Hindlimb muscle (tissue), 1 donor: ENCODE measurements around the gene OPCML. TPM values are rescaled to one million over a fixed set of nuclear protein-coding genes. Genes with fewer than 3 reads are reported as not detected.

Source experiments
- DNase-seq: peaks from one replicate; pipeline ENCODE4 v3.0.0-alpha.2; 2013
- polyA plus RNA-seq: library from polyadenylated mRNA; unstranded; fragments of 120-200 nt; gene quantifications from one replicate; pipeline ENCODE4 v1.2.1, GENCODE V29; 2013; ENCODE audit not compliant: insufficient read length

The OPCML gene
- polyA plus RNA-seq, 1 donor, result 1.1 TPM

DNA sequence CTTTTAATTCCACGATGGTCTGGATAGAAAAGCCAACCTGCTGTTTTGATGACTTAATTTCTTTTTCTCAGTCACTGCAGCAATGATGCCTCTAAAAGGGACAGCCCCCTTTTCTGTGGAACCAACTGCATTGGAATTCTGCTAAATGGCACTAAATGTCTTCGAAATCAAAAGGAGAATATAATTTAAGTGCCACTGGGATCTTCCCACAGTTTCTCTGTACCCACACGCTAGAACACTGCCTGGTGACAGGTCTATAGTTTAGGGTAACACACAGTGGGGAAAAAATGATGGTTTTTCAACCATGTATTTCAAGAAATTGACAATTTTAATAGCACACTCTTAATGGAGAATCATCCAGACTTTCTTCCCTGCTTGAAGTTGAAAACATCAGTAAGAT, 182.3 kb downstream of the OPCML start:
- DNase-seq, result no peak

DNA sequence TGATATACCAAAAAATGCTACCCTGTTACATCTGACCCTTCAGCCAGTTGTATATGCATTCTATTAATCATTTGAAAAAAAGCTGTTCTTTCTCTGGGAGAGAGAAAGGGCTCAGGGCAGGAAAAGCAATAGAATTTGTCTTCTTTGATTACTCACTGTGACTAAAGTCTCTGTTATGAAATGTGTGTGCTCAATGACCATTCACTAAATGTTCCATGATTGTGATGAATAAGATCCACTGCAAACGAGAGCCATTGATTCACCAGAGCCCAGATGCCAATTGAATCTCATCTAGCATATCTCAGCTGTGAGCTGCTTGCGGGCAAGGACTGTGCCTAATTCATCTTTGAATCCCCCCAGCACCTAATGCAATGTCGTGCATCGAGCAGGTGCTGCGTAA, 184.3 kb downstream of the OPCML start:
- DNase-seq, result no peak

DNA sequence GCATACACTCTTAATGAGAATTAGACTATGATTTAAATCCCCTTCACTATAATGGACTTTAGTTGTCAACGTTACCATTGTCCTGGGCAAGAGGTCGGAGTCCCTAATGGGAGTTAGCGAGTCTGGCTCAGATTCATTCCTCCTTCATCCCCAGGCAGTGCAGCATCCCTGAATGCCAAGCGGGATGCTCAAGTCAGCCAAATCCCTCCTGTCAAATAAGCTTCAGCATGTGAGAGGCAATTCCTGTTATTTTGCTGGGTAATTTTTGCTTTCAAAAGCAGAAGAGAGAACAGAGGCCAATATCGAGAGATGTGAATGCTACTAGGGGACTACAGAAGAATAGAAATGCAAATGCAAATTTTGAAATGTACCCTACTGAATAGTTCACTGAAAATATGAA, 186.2 kb downstream of the OPCML start:
- no peak for DNase-seq

DNA sequence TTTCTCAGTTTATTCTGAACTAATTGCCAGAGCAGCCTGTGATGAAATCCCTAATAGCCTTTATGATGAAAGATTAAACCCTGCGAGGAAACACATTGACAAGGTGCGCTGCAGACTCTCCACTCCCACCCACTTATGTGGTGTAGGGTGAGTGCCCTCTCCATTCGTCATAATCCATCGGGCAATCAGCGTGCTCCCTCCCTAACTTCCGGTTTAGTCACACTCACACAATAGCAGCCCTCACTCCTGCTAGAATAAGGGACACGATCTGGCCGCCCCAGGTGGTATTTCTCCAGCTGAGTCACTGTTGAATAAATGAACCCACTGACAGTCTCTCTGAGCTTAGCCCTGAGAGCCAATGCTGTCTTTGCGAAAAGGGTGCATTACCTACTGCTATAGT, 188.3 kb downstream of the OPCML start:
- DNase-seq, result no peak

DNA sequence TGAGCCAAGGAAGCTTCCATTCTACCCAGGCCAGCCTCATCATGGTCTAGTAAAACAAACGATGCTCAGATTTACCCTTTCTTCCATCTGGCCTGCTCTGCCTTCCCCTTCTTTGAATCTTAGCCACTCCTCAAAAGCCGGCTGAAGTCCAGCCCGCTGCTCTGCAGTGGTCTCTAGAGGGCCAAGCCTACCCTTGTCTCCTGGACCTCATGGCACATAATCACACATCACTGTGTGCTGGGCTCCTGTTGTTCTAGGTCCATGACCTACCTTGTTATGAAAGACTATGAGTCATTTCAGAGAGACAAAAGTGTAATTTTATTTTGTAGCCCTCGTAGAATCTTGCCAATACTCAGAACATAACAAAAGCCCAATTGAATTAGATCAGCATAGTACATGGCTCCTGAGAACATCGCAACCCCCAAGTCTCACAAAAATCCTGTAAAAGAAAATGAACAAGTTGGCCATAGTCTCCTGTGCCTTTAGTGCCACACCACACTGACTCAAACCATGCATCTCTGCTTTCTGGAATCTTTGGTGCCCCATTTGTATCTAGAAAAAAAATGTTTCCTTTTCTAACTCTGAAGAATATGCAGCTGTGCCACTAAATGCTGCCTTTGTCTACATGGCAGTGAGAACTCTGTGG, 192.7 kb downstream of the OPCML start:
- DNase-seq, result no peak

DNA sequence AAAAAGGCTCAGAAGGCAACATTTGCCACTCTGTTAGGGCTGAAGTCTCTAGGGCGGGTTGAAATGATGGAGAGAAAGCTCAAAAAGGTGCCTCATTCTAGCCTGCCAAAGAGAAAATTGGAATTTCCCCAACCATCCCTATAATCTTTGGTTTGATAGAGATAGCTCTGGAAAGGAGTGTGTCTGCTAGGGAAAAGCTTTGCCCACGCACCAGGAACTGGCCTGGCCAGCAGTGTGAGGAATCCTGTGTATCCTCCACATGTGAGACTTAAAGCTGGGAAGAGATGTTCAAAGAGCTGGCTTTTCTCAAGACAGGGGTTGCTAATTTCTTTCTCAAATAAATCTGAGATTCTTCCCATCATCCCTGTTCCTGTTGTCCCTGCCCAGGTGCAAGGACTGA, 193.7 kb downstream of the OPCML start:
- DNase-seq, result no peak

DNA sequence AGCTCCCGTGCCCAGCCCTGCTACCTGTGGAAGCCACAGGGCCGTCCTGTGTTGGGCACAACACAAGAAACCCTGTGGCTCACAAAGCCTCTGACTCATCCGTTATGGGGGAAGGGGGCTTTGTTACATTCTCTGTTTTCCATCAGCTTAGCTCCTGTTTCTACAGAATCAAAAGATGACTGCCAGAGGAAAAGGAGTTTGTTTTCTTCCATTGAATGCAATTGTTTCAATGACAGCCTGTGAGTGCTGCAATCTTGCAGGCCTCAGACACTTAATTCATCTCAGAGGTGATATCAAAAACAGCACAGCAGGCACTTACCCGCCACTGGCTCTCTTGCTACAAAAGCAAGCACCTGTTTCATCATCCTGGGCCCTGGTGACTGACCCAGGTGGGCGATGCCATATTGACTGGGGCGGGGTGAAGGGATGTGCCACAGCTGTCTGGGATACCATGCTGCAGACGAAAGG, 194.3 kb downstream of the OPCML start:
- DNase-seq, result no peak

DNA sequence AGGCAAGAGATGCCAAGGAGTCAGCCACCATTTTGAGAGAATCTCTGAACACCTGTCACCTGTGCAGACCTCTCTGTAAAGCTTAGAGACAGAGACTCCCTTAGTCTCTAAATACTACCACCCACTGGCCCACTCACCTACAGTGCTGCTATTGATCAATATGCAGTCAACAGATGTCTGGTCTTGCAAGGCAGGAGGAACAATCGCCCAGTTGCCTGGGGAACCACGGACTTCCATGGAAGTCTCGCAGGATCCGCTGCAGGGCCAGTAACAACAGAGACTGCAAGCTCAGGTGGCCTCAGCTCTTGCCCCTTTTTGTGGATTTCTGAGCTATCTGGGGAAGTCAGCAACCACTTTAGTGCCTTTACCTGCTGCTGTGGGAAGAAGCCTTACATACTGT, 195.1 kb downstream of the OPCML start:
- DNase-seq, result no peak

DNA sequence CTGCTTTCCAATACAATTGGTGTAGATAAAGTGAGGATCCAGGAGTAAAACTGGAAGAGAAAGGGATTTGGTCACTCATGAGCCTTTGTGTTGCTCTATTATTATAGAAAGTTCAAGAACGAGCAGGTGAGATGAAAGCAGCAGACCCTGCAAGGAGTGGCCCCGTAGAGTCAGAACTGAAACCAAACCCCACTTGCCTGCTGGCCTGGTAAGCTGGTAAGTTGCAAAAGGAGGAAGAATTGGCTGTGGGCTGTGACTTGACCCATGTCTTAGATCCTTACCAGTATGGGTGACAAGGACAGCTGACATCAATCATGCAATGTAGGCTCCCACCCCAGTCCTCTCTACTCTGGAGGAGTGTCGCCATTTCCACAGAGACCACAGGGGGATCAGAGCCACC, 201.3 kb downstream of the OPCML start:
- no peak for DNase-seq

DNA sequence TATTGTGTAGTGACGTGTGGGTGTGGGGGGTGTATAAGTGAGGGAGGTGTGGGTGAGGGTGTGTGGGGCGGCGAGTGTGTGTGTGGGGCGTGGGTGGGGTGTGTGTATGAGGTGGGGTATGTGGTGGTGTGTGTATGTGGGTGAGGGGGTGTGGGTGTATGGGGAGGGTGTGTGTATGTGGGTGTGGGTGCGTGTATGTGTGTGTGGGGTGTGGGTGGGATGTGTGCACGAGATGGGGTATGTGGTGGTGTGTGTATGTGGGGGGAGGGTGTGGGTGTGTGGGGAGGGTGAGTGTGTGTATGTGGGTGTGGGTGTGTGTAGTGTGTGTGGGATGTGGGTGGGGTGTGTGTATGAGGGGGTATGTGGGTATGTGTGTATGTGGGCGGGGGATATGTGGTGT, 205.5 kb downstream of the OPCML start:
- DNase-seq, result no peak

DNA sequence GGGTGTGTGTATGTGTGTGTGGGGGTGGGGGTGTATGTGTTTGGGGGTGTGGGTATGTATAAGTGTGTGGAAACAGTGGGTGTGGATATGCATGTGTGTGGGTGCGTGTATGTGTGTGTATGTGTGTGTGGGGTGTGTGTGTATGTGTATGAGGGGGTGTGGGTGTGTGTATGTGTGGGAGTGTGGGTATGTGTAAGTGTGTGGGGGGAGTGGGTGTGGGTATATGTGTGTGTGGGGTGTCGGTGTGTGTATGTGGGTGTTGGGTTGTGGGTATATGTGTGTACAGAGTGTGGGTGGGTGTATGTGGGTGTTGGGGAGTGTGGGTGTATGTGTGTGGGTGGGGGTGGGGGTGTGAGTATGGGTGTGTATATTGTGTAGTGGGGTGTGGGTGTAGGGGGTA, 206.0 kb downstream of the OPCML start:
- no peak for DNase-seq

DNA sequence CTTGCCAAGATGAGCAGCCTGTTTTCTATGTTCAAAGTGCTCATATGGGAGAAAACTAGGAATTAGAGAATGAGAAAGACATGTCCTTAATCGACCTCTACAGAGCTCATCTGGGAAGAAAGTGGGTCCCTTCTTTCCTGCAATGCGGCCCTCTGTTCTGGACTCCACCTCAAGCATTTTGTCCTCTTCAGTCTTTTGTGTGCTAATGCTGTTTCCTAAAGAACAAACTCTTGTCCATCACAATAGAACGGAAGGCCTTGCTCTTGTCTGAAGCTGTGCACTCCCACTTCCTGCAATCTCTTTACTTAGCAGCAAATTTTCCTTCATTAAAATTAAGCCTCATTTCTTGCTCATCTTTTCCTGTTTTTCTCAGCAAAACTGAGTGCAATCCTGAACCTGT, 206.6 kb downstream of the OPCML start:
- DNase-seq, result no peak

DNA sequence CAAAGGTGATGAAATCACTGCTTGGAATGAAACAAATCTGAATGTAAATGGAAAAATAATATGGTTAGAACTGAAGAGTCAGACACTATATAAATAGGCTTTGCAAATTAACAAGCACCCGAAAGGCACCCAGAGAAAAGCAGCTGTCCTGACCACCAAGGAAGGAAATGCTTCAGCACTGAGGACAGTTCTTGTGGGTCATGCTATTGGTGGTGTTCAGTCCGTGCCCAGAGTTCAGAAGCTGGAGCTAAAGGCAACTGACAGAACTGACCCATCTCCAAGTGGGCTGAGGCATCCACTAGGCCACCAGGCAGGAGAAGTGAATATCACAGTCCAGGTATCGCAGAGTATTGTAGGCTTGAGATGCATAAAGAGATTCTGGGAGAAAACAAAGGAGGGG, 208.9 kb downstream of the OPCML start:
- DNase-seq, result no peak

DNA sequence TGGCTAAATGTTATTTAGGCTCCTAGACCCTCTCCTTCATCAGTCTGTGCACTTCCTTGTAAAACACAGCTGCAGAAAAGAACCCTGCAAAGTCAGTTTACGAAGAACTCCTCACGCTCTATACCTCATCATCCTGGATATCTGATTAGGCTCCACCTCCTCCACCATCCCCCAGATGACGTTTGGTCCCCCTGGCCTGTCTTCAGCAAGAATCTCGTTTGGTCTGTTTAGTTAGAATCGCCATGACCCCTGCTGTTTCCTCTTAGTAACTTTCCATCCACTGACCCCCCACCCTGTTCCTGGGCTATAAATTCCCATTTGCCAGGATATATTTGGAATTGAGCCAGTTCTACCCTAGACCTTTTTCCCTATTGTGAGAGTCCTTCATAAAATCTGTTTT, 214.1 kb downstream of the OPCML start:
- DNase-seq, result no peak

DNA sequence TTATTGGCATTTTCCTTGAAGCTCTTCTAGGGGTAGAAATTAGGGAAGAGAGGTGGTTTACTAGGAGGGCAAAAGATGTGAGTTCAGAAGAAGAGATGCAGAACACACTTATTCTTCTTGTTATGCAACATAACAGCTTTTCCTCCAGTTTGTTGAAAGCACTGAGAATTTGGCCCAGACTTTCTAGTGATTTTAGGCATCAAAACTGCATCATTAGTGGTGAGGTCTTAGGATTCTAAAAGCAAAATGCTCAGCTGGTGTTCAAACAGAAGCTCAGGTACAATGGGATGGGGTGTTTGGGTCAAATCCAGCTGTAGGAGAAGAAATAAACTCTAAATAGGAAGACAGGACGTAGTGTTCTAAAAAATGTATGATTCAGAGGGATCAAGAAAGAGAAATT, 221.1 kb downstream of the OPCML start:
- DNase-seq, result no peak

DNA sequence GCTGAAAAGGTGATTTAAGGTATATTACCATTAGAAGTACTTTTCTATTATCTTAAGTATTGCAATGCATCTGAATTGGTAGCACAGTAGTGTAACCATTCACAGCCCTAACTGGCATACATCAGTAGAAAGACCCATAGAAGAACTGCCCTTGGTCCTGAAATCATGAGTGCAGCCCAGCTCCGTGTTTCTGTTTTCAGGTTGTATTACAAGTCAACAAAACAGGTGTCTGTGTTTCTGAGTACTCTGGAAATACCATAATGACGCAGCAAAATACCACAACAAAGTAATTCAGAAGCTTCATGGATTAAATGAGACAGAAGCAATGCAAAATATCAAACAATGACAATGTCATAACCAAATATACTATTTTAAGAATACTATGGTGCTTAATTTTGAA, 226.3 kb downstream of the OPCML start:
- DNase-seq, result no peak

DNA sequence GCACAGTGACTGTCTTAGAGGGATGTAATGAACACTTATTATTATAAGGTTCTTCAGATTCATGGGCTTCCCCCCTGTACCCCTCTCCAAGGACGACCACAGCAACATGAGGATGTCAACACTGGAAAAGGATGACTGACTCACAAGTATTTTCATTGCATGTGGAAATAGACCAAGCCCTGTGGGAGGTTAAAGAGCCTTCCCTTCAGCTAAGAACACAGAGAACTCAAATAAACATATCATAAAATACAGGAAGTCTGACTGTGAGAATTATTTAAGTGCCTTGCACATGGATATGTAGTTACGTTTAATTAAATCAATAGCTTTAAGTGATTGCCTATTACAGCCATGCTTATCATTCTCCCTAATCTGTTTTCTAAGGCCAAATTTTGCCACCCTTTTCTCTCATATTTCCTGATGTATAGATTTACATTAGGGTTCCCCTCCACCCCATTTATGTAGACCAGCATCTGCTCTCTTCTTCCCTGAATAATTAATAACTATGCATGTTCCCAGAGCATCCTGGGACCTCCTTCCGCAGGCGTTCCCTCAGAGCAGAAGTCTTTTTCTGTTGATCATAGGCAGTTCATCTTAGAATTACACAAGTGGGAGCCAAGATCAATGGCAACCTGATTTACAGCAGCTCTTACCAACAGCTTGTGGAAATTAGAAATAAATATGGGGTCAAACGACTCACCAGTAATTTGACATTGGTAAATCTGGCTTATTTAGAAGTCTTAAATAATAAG, 226.9 kb downstream of the OPCML start:
- DNase-seq, result no peak

DNA sequence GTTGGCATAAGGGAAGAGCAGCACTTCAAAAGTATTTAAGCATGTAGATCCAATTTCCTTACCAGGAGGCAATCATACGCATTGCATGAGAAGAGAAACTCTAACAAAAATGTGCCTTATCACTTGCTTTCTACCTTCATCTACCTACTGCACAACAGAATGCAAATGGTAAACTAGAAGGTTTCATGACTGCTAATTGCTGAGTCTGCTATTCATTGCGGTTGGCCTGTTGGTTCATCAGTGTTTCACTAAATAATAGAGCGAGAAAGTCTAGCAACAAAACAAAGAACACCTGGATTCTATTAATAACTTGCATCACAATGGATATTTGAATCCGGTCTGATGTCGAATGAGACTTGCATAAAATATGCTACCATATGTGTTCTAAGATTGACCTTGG, 229.0 kb downstream of the OPCML start:
- DNase-seq, result no peak

DNA sequence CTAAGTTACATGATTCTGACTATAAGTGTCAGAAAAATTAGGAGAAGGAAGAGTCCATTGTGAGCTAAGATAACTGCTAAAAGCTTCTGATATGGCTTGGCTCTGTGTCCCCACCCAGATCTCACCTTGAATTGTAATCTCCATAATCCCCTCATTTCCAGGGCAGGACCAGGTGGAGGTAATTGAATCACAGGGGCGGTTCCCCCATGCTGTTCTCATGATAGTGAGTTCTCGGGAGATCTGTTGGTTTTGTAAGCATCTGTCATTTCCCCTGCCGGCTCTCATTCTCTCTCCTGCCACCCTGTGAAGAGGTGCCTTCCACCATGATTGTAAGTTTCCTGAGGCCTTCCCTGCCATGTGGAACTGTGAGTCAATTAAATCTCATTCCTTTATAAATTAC, 230.2 kb downstream of the OPCML start:
- DNase-seq, result no peak

DNA sequence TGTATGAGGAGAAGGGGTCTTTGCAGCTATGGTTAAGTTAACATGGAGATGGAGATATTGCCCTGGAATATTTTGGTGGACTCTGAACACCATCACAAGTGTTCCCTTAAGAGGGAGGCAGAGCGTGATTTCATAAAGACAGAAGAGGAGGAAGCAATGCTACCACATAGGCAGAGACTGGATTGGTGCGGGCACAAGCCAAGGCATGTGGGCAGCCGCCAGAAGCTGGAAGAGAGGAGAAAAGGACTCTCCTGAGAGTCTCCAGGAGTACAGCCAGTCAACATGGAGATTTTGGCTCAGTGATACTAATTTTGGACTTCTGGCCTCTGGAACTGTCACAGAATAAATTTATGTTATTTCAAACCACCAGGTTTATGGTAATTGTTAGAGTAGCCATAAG, 231.6 kb downstream of the OPCML start:
- DNase-seq, result no peak

DNA sequence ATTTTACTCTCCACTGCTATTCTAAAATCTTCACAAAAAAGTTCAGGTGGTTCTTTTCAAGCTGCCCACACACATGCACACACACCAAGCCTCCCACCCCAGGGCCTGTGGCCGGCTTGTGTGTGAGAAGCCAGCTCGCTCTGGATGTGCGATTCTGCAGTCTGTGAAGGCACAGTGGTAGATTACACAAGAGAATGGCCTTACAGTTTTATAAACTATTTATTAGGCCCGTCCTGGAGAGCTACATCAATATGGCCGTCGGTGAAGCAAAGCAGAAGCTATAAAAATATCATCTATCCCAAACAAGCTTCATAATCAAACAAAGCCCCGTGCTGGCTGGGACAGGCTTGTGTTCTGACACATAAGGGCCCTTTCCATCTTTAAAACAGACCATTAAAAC, 240.5 kb downstream of the OPCML start:
- DNase-seq, result no peak

DNA sequence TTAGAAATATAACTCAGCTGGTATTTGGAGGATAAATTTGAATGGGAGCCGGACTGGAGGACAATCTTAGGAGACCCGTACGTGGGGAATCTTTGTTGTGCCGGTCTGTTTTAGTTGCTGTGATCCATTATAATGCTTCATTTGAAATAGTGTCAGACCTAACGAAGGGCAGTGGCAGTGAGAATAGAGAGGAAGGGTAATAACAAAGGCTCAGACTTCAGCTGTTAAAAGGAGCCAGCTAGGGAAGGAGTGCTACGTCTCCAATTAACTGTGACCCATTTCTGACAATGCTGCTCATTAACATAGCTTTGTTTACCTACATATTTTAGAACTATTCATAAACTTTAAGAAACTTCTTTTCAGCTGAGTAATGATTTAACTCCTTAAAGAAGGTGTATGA, 246.9 kb downstream of the OPCML start:
- DNase-seq, result no peak

DNA sequence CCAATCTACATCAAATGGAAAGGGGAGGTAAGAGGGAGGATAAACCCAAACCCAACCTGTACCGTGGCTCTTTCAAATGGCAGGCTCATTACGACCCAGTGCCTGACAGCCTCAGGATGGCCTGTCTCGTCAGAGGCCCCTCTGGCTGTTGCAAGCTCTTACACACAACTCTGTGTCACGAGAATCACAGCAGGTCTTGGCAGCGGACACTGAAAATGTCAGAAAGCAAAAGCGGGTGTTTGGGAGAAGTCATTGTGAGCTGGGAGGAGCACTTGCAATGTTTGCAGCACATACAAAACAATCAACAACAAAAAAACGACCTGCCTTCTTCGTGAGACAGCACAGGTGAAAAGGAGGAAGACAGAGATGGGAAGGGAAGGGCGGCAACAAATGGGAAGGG, 248.1 kb downstream of the OPCML start:
- DNase-seq, result no peak

DNA sequence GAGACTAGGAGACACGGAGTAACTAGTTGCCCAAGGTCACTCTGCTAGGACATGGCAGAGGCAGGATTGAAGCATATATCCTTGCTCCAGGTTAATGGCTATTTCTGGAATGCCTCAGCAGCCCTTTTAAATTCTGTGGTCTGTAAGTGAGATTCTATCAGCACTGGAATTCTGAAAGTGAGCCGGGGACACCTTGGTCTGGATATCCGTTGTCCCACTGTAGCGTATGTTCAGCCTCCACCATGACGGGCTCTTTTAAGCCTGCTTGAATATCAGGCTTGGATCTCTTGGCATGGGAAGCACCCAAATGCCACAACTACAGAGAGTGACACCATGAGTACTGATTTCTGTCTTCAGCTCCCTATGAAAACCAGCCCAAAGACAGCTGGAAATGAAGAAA, 254.4 kb downstream of the OPCML start:
- DNase-seq, result no peak
